ENCODE measurements around the gene TBC1D1. TPM values are rescaled to one million over a fixed set of nuclear protein-coding genes. Genes with fewer than 3 reads are reported as not detected.

The TBC1D1 gene
- total RNA-seq, 1 donor from 2014 or later: 133 TPM

DNA sequence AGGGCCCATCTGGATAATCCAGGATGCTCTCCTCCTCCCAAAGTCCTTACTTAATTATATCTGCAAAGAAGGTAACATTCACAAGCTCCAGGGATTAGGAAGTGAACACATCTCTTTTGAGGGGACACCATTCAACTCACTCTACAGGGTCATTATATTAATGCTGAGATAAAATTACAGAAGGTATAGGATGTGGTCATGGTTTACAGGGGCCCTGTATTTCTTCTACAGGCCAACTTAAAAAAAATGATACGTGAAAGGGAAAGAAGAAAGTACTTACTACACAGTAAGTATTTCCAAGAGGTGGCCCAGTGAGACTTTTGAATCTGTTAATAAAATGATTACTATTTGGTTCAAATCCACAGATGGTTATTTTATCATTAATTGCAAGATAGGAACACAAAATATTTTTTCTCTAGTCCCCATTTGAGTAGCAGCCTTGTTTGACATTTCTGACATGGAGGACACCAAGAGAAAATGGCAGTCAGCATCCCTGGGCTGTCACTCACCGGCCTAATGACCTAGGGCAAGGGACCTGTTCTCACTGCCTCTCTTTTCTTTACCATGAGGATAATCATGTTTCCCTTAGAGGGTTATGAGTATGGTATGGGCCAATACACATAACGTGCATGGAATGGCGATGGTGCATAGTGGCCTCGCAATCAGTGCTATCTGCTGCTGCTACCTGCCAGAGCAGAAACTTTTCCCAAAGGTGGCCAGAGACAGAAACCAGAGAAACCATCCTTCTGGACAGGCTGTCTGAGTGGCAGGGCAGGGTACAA lies 209.8 kb downstream of the TBC1D1 start:
- TF ChIP-seq, protein P1, sequence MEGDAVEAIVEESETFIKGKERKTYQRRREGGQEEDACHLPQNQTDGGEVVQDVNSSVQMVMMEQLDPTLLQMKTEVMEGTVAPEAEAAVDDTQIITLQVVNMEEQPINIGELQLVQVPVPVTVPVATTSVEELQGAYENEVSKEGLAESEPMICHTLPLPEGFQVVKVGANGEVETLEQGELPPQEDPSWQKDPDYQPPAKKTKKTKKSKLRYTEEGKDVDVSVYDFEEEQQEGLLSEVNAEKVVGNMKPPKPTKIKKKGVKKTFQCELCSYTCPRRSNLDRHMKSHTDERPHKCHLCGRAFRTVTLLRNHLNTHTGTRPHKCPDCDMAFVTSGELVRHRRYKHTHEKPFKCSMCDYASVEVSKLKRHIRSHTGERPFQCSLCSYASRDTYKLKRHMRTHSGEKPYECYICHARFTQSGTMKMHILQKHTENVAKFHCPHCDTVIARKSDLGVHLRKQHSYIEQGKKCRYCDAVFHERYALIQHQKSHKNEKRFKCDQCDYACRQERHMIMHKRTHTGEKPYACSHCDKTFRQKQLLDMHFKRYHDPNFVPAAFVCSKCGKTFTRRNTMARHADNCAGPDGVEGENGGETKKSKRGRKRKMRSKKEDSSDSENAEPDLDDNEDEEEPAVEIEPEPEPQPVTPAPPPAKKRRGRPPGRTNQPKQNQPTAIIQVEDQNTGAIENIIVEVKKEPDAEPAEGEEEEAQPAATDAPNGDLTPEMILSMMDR (IDR thresholded peaks at IDR 0.05; ENCODE audit: insufficient read depth, low read length, poor library complexity, severe bottlenecking): no peak
- Histone ChIP-seq H3K27me3 (ENCODE audit: control insufficient read depth, insufficient read depth, low read length) (no peaks in the 10 kb centered on the region), H3K4me3 (ENCODE audit: low read depth, low read length) (no peak overlapping the region), H3K36me3 (ENCODE audit: control insufficient read depth, insufficient read depth, low read length) (no peaks in the 10 kb centered on the region)
- no peak for DNase-seq (ENCODE audit: low read depth)

DNA sequence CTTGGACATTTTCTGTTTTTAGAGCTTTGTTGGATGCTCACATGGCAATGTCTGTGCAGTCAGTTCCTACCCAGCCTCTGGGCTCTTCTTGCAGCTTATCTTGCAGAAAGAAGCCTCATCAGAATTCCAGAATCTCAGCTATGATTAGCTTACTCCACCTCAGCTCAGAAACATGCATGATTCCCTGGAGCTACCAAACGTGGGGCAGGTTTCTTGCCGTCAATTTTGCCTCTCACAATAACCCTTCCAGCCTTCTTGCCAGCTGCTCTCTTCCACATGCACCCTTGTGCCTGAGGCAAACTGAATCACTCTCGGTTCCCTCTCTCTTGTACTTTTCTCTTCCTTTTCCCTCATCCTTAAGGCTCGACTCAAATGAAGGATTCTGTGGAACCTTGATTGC lies 210.7 kb downstream of the TBC1D1 start:
- no peak for DNase-seq (ENCODE audit: low read depth)
- H3K36me3 ChIP-seq (ENCODE audit: control insufficient read depth, insufficient read depth, low read length): no peaks in the 10 kb centered on the region
- no peak overlapping the region for H3K4me3 ChIP-seq (ENCODE audit: low read depth, low read length)
- TF ChIP-seq, protein P1 (IDR thresholded peaks at IDR 0.05; ENCODE audit: insufficient read depth, low read length, poor library complexity, severe bottlenecking): no peak
- no peaks in the 10 kb centered on the region for H3K27me3 ChIP-seq (ENCODE audit: control insufficient read depth, insufficient read depth, low read length)

DNA sequence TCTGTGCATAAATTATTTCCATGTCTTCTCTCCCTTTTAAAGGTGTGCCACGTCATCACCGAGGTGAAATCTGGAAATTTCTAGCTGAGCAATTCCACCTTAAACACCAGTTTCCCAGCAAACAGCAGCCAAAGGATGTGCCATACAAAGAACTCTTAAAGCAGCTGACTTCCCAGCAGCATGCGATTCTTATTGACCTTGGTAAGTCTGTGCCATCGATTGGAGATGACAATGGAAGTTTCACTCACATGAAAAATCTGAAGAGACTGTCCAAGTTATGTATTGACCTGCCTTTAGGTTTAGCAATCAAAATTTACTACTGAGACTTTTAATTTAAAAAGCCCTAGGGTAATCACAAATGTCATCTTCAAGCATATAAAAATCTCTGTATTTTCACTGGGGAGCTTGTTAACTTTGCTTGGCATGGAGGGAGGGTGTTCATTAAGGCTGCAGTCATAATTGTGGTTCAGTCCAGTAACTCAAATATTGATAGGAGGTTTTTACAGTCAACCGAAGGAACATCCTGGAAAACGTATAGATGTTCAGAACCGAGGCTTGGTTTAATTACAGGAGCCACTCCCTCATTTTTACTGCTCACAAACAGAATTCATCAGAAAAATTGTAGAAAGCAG lies 212.2 kb downstream of the TBC1D1 start:
- TF ChIP-seq, protein P1 (IDR thresholded peaks at IDR 0.05; ENCODE audit: insufficient read depth, low read length, poor library complexity, severe bottlenecking): no peak
- no peaks in the 10 kb centered on the region for H3K36me3 ChIP-seq (ENCODE audit: control insufficient read depth, insufficient read depth, low read length)
- no peak for DNase-seq (ENCODE audit: low read depth)

DNA sequence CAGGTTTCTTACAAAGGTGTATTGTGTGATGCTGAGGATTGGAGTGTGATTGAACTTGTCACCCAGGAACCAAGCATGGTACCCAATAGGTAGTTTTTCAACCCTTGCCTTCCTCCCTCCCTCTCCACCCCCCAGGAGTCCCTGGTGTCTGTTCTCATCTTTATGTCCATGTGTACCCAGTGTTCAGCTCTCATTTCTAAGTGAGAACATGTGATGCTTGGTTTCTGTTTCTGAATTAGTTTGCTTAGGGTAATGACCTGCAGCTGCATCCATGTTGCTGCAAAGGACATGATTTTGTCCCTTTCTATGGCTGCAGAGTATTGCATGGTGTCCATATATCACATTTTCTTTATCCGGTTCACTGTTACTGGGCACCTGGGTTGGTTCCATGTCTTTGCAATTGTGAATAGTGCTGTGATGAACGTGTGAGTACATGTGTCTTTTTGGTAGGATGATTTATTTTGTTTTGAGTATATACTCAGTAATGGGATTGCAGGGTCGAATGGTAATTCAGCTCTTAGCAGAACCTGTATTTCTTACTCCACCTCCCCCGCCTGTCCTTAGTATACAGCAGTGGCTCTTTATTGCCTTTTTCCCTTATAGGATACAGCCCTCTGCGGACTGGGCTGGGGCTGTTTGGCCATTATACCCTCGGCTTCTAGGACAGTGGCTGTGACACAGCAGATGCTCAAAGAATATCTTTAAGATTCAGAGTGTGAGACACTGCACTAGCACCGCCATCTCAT lies 214.8 kb downstream of the TBC1D1 start:
- DNase-seq (ENCODE audit: low read depth): no peak
- H3K4me3 ChIP-seq (ENCODE audit: low read depth, low read length): no peak overlapping the region

More for the DNA sequence above, 212.2 kb downstream of the TBC1D1 start:
- Histone ChIP-seq H3K27me3 (ENCODE audit: control insufficient read depth, insufficient read depth, low read length) (no peaks in the 10 kb centered on the region), H3K4me3 (ENCODE audit: low read depth, low read length) (no peak overlapping the region)

DNA sequence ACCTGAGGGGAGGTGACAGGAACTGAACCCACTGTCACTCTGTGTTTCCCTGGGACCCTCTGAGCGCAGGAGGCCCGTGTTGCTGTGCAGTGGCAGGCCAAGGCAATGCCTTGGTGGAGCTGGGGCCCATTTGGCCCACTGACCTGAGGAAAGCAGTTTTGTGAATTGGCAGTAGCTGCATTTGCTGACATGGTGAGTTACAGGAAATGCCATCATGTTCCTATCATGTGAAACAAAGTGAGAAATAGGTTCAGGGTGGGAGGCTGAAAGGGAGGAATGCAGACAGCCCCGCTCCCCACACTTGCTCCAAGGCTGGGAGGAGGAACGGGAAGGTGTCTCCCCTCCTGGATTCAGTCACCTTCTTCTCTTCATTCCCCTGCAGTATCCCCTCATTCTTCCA lies 215.4 kb downstream of the TBC1D1 start:
- no peaks in the 10 kb centered on the region for H3K27me3 ChIP-seq (ENCODE audit: control insufficient read depth, insufficient read depth, low read length)
- TF ChIP-seq, protein P1 (IDR thresholded peaks at IDR 0.05; ENCODE audit: insufficient read depth, low read length, poor library complexity, severe bottlenecking): no peak
- no peak overlapping the region for H3K4me3 ChIP-seq (ENCODE audit: low read depth, low read length)
- no peaks in the 10 kb centered on the region for H3K36me3 ChIP-seq (ENCODE audit: control insufficient read depth, insufficient read depth, low read length)
- DNase-seq (ENCODE audit: low read depth): no peak

More for the DNA sequence above, 214.8 kb downstream of the TBC1D1 start:
- TF ChIP-seq, protein P1 (IDR thresholded peaks at IDR 0.05; ENCODE audit: insufficient read depth, low read length, poor library complexity, severe bottlenecking): no peak
- no peaks in the 10 kb centered on the region for H3K36me3 ChIP-seq (ENCODE audit: control insufficient read depth, insufficient read depth, low read length)
- H3K27me3 ChIP-seq (ENCODE audit: control insufficient read depth, insufficient read depth, low read length): no peaks in the 10 kb centered on the region
